Measurements from ENCODE around the gene YPEL5.

GRCh38 chr2:30164131-30164925, 17.5 kb downstream of the YPEL5 start:
- no peak for TF ChIP-seq POLR2AphosphoS5 (IDR thresholded peaks at IDR 0.05)
- TF ChIP-seq CTCF (IDR thresholded peaks at IDR 0.05): no peak
- no peak for TF ChIP-seq POLR2A (IDR thresholded peaks at IDR 0.05)

Measured in transverse colon (tissue), 4 donors.